Right lobe of liver (tissue), 4 donors: ENCODE results near the gene RPL36A.

Experiments
- POLR2A ChIP-seq: fragments of 450-650 bp; IDR thresholded peaks from one replicate; pipeline ENCODE4 v1.6.1; 2017; ENCODE audit warnings: antibody characterized with exemption, mild to moderate bottlenecking
- TF ChIP-seq, protein P1 (sequence below), 4 donors: fragments of 200-600 bp in 3 of 4; fragments of 450-650 bp in 1 of 4; IDR thresholded peaks; one replicate each; pipeline versions ENCODE4 v1.5.1 to v1.8.0; 2016 to 2022; ENCODE audit warnings: antibody characterized with exemption in 4 of 4, mild to moderate bottlenecking in 2 of 4
- donor health status: DM: no; HTN: no; CAD: no.
- donor health status: DM: no; HTN: no; CAD: no.
- donor health status: DM: no; HTN: yes; CAD: no.

- TF ChIP-seq, protein P1, sequence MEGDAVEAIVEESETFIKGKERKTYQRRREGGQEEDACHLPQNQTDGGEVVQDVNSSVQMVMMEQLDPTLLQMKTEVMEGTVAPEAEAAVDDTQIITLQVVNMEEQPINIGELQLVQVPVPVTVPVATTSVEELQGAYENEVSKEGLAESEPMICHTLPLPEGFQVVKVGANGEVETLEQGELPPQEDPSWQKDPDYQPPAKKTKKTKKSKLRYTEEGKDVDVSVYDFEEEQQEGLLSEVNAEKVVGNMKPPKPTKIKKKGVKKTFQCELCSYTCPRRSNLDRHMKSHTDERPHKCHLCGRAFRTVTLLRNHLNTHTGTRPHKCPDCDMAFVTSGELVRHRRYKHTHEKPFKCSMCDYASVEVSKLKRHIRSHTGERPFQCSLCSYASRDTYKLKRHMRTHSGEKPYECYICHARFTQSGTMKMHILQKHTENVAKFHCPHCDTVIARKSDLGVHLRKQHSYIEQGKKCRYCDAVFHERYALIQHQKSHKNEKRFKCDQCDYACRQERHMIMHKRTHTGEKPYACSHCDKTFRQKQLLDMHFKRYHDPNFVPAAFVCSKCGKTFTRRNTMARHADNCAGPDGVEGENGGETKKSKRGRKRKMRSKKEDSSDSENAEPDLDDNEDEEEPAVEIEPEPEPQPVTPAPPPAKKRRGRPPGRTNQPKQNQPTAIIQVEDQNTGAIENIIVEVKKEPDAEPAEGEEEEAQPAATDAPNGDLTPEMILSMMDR (IDR thresholded peaks at IDR 0.05) = no peak
- no peak for TF ChIP-seq POLR2A
These were observed 51.3 kb downstream of the RPL36A start for GRCh38 chrX:101442085-101442484.
